Measurements from ENCODE around the gene ST3GAL2.
"Not testable (repeated sequence)": the region's sequence is repeated elsewhere in the genome, so short reads cannot be mapped to it uniquely, and the experiment has no call there.

ST3GAL2 gene

DNA sequence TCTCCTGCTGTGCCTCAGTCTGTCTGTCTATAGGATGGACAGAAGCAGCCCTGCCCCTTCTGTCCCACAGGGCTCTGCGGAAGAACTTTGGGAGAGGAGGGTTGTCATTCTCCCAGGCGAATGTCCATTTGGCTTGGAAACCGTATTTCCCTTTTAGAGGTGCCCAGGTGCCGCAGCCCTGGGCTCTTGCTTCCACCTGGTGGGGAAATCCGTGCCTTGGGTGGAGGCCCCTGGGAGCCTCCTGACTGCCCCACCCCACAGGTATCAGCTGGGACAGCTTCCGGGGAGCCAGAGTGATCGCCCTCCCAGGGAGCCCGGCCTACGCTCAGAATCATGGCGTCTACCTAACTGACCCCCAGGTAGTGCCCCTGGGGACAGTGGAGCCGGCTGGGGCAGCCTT, 28.2 kb upstream of the ST3GAL2 start:
- DNase-seq (ENCODE audit: low read depth) = no peak

DNA sequence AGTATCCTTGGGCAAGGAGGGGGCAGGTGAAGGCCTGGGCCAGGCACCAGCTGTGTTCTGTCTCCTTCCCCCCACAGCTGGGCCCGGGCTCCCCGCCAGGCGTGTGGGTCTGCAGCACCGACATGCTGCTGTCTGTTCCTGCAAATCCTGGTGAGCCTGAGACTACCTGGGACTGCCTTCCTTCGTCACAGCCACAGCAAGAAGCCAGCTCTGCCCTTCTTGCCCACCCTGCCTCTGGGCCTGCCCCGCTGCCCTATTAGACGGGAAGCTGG, 27.8 kb upstream of the ST3GAL2 start:
- DNase-seq (ENCODE audit: low read depth) = no peak

DNA sequence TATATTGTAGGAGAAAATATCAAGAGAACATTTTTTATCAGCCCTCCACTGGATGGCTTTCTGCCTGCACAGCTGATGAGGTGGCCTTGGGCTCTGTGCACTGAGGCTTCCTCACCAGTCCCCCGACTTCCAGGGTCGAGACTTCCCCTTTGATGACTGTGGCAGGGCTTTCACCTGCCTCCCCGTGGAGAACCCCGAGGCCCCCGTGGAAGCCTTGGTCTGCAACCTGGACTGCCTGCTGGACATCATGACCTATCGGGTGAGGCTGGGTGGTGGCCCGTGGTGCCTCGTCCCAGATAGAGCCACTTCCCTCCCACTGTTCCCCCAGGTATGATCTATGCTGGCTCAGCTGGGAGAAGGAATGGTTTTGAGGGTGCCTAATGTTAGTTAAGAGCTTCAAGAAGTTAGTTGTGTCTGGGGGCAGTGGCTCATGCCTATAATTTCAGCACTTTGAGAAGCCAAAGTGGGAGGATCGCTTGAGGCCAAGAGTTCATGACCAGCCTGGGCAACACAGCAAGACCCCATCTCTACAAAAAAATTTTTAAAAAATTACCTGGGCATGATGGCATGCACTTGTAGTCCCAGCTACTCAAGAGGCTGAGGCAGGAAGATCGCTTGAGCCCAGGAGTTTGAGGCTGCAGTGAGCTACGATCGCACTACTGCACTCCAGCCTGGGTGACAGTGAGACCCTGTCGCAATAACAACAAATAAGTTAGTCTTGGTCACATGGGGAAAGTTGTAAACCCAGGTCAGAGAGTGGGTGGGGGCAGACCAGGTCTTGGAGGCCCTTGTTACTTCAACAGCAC, 27.3 kb upstream of the ST3GAL2 start:
- no peak for DNase-seq (ENCODE audit: low read depth)

DNA sequence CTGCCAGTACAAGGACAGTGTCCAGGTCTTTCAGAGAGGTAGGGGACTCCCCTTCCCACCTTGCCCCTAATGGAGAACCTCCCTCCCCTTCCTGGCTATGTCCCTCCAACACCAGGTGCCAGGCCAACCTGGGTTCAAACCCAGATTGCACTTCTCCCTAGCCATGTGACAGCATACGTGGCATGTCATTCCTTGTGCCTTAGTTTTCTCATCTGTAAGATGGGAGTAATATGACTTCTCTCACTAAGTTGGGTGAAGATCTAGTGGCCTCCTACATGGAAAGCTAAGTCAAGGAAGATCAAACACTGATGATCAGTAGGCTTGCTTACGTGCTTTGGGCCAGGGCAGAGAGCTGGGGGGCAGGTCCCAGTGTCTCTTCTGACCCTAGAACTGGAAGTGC, 24.3 kb upstream of the ST3GAL2 start:
- DNase-seq (ENCODE audit: low read depth) = no peak

GRCh38 chr16:70460737-70461261, 21.9 kb upstream of the ST3GAL2 start:
- no peak for DNase-seq (ENCODE audit: low read depth)

DNA sequence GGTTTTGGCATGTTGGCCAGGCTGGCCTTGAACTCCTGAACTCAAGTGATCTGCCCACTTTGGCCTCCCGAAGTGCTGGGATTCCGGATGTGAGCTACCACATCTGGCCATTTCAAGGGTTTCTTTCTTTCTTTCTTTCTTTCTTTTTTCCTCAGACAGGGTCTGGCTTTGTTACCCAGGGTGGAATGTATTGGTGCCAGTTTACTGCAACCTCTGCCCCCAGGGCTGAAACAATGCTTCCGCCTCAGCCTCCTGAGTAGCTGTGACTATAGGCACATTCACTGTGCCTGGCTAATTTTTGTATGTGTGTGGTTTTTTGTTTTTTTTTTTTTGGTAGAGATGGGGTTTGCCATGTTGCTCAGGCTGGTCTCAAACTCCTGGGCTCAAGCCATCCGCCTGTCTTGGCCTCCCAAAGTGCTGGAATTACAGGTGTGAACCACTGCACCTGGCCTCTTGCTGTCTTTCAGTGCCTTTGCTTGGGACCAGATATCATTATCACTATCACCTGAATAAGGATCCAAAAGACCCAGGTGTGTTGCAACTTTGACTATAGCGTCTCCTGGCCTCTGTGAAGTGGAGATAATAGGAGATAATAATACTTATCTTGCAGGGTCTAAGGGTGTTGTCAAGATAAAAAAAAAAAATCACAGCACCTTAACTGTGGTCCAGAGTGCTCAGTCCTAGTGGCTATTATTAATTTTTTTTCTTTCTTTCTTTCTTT, 18.7 kb upstream of the ST3GAL2 start:
- no peak for DNase-seq (ENCODE audit: low read depth)

GRCh38 chr16:70455910-70456309, 17.0 kb upstream of the ST3GAL2 start:
- DNase-seq (ENCODE audit: low read depth) = no peak

DNA sequence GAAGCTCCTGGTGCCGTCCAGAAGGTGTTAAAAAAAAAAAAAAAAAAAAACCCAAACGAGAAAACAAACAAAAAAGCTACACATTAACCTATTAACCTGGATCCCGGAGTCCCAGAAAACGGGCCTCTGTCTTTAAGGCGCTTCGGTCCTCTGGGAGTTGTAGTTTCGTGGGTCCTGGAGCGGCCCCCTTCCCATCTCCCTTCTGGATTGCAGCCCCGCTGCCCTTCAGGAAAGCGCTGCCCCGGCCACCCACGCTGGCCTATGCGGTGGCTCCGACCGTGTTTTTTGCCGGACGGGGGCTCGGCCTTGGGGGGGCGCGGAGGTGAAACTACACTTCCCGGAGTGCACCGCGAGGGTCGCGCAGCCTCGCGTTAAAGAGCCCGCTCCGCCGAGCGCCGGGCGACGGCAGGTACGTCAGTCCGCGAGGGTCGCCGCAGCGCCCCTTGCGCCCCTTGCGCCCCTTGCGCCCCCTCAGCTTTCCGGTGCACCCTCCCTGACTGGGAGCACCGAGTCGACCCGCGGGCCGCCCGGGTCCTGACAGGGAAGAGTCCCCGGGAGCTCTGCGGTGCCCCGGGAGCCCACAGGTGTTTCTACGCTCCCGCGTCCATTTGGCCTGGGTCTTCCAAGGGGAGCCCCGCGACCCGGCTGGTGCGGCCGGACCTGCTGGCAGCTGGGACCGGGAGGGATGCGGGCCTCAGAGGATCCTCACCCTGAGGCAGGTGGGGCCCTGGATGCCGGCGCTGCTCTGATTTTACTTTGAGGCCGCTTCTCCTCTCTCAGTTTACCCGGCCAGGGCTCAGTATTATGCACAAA, 15.5 kb upstream of the ST3GAL2 start, which contains the start of gene FCSK:
Gene FCSK, plus strand, starts transcription at position 374 of the 813 bp plus-strand sequence. CDS start 8,596 bp downstream, outside the sequence.
- DNase-seq (ENCODE audit: low read depth) = peak; percentile 51

DNA sequence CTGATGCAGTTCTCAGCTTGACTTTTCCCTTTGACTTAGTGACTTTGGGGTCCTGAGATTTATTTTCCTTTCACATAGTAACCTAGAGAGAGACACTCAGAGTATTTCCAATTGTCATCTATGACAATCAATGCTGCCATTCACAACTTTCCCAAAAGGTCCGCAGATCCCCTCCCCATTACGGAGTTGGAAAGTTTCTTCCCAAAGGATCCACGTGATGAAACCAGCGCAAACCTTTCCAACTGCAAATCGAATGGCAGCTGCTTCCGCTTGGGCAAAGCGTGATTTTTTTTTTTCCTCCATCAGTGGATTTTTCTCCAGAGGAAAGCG, 15.0 kb upstream of the ST3GAL2 start:
- DNase-seq (ENCODE audit: low read depth) = no peak

DNA sequence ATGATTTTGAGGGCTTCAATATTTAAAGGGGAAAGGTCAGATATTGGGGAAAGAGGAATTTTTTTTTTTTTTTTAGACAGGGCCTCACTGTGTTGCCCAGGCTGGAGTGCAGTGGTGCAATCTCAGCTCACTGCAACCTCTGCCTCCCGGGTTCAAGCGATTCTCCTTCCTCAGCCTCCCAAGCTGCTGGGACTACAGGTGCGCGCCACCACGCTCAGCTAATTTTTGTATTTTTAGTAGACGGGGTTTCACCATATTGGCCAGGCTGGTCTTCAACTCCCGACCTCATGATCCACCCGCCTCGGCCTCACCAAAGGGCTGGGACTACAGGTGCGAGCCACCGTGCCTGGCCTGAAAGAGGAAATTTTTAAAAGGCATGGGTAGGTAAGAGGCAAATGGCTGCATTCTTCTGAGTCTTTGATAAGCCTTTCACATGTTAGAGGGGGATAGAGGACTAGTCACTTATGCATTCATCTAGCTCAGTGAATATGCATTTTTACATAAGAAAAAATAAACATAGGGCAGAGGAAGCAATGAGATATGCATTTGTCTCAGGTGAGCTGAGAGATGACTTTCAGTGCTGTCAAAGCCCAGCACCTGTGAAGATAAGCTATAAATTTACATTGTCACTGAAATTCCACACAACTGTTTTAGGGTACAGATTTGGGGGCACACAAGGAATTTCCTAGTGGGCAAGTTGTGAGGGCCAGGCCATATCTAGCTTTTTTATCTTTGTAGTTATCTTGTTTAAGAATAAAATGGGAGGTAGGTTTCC, 14.4 kb upstream of the ST3GAL2 start:
- DNase-seq (ENCODE audit: low read depth) = no peak

DNA sequence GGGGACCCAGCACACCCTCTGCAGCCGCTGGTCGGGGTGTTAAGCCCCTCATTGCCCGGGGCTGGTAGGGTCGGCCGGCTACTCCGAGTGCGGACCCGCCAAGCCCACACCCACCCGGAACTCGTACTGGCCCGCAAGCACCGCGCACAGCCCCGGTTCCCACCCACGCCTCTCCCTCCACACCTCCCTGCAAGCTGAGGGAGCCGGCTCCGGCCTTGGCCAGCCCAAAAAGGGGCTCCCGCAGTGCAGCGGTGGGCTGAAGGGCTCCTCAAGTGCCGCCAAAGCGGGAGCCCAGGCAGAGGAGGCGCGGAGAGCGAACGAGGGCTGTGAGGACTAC, 12.1 kb upstream of the ST3GAL2 start:
- not testable (repeated sequence) for DNase-seq (ENCODE audit: low read depth)

- not testable (repeated sequence) for DNase-seq (ENCODE audit: low read depth)
Observed at GRCh38 chr16:70450142-70451003, 11.5 kb upstream of the ST3GAL2 start.

GRCh38 chr16:70448075-70448474, 9.2 kb upstream of the ST3GAL2 start:
- no peak for DNase-seq (ENCODE audit: low read depth)

DNA sequence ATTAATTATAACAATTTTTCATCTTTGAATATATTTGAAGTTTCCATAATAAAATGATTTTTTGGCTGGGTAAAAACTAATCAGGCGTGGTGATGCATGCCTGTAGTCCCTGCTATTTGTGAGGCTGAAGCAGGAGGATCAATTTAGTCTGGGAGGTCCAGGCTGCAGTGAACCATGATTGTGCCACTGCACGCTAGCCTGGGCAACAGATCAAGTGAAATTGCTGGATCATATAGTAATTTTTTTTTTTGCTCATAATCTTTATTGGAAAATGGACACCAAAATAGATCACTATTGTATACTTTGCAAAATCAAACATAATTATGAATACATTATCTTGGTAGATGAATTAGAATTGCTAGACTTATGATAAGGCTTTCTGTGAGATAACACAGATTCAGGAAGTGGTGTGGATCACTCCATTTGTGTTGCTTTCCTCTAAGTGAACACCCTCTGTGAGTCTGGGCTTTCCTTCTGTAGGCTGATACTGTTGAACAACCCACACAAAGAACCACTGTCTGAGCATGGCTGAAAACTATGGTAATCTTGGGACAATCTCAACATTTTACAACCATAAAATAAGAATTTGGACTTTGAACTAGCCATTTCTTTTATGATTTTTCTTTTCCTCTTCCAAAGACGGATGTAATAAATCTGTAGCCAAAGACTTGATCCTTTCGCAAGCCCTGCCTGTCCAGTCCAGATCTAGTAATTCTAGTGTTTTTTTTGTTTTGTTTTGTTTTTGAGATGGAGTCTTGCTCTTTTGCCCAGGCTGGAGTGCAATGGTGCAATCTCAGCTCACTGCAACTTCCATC, 5.6 kb upstream of the ST3GAL2 start:
- DNase-seq (ENCODE audit: low read depth) = no peak

DNA sequence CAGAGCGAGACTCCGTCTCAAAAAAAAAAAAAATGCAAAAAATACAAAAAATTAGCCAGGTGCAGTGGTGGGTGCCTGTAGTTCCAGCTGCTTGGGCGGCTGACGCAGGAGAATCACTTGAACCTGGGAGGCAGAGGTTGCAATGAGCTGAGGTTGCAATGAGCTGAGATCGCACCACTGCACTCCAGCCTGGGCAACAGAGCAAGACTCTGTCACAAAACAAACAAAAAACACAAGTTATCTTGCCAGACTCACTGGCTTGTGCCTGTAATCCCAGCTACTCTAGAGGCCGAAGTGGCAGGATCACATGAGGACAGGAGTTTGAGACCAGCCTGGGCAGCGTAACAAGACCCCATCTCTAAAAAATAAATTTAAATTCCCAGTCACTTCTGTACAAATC, 3.4 kb upstream of the ST3GAL2 start:
- no peak for DNase-seq (ENCODE audit: low read depth)

DNA sequence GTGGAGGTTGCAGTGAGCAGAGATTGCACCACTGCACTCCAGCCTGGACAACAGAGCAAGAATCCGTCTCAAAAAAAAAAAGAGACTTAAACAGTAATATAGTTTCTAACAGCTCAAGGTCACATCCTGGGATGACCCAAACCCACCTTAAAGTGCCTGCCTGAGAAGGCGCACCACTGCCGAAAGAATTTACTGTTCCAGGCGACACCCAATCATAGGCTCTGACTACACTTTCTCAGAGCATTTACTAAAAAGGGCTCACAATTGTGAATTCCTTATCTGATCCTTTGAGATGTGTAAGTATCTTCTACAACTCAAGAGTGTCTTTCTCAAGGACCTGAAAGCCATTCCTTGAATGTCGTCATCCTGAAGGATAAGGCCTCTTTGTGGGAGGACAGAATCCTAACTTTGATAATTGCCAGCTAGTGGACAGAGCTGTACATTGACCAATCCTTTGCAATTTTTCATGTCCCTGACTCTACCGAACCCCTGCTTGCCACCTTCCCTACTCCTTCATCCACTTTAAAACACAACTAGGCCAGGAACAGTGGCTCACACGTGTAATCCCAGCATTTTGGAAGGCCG, 2.6 kb upstream of the ST3GAL2 start:
- no peak for DNase-seq (ENCODE audit: low read depth)

DNA sequence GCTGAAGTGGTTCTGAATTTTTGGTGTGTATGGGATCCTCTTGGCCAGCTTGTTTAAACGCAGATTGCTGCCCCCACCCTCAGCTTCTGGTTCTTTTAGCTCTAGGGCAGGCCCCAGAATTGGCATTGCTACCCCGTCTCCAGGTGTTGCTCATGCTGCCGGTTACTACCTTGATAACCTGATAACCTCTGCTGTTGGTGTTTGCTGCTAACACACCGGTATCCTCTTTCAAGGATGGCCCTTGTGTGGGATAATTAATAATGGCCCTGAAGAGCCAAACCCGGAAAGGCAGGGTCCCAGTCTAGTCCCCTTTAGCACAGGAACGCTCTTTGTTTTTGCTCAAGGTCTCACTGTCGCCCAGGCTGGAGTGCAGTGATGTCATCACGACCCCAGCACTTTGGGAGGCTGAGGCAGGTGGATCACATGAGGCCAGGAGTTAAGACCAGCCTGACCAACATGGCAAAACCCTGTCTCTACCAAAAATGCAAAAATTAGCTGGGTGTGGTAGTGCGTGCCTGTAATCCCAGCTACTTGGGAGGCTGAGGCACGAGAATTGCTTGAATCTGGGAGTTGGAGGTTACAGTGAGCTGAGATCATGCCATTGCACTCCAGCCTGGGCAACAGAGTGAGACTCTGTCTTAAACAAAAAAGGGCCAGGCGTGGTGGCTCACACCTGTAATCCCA, 1.3 kb upstream of the ST3GAL2 start:
- DNase-seq (ENCODE audit: low read depth) = no peak

GRCh38 chr16:70438585-70438968, 323 bp downstream of the ST3GAL2 start:
- DNase-seq (ENCODE audit: low read depth) = no peak

All from stimulated activated CD8-positive, alpha-beta memory T cell treated with anti-CD3 and anti-CD28 coated beads, Interleukin-15, amount 100 ng/mL, for 24 hours (primary cell).